Measurements from ENCODE around the gene MTHFD1L.

GRCh38 chr6:150914372-150914771, 48.9 kb downstream of the MTHFD1L start:
- TF ChIP-seq, protein P1, sequence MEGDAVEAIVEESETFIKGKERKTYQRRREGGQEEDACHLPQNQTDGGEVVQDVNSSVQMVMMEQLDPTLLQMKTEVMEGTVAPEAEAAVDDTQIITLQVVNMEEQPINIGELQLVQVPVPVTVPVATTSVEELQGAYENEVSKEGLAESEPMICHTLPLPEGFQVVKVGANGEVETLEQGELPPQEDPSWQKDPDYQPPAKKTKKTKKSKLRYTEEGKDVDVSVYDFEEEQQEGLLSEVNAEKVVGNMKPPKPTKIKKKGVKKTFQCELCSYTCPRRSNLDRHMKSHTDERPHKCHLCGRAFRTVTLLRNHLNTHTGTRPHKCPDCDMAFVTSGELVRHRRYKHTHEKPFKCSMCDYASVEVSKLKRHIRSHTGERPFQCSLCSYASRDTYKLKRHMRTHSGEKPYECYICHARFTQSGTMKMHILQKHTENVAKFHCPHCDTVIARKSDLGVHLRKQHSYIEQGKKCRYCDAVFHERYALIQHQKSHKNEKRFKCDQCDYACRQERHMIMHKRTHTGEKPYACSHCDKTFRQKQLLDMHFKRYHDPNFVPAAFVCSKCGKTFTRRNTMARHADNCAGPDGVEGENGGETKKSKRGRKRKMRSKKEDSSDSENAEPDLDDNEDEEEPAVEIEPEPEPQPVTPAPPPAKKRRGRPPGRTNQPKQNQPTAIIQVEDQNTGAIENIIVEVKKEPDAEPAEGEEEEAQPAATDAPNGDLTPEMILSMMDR (IDR thresholded peaks at IDR 0.05) = no peak
- no peak for TF ChIP-seq POLR2A (IDR thresholded peaks at IDR 0.05)
- no peak for TF ChIP-seq EP300 (IDR thresholded peaks at IDR 0.05)
- no peak for TF ChIP-seq POLR2AphosphoS5 (IDR thresholded peaks at IDR 0.05)
